HEK293T (cell line): ENCODE results near the gene GPR39.

ENCODE experiments used
- FOXA1 ChIP-seq: fragments of 450-650 bp; IDR thresholded peaks from 2 replicates; pipeline ENCODE4 v1.6.1; 2016; ENCODE audit warnings: mild to moderate bottlenecking
- FOXM1 ChIP-seq: fragments of 450-650 bp; IDR thresholded peaks from 2 replicates; pipeline ENCODE4 v1.6.1; 2017; ENCODE audit warnings: mild to moderate bottlenecking, borderline replicate concordance
- ZNF384 ChIP-seq: fragments of 450-650 bp; IDR thresholded peaks from 2 replicates; pipeline ENCODE4 v1.6.1; 2016

GRCh38 chr2:132641819-132642218 lies 225.2 kb downstream of the GPR39 start:
- TF ChIP-seq FOXM1 (no peak), FOXA1 (no peak), ZNF384 (no peak)
